ENCODE data around the gene CTLA4.

The CTLA4 gene

GRCh38 chr2:203882551-203882950 is 15.0 kb downstream of the CTLA4 start:
- no peaks in the 10 kb centered on the region for H3K27me3 ChIP-seq
- H3K27ac ChIP-seq = no peak overlapping the region
- no peaks in the 10 kb centered on the region for H3K9me3 ChIP-seq
- H3K4me3 ChIP-seq (ENCODE audit: low read depth in 1 of 2, low read length in 1 of 2) = no peak overlapping the region
- H3K4me1 ChIP-seq (ENCODE audit: control insufficient read depth in 1 of 2, insufficient read depth in 1 of 2, low read depth in 1 of 2, low read length in 1 of 2) = peaks cover 22 to 25% of the 10 kb centered on the region in 2 experiments
- no peak for TF ChIP-seq CTCF (IDR thresholded peaks at IDR 0.05)
- H3K36me3 ChIP-seq = no peaks in the 10 kb centered on the region

- Histone ChIP-seq H3K9me3 (no peaks in the 10 kb centered on the region), H3K36me3 (no peaks in the 10 kb centered on the region), H3K4me3 (ENCODE audit: low read depth in 1 of 2, low read length in 1 of 2) (peak overlapping the region; percentile 1 to 7), H3K27me3 (no peaks in the 10 kb centered on the region), H3K27ac (peak overlapping the region; percentile 76), H3K4me1 (ENCODE audit: control insufficient read depth in 1 of 2, insufficient read depth in 1 of 2, low read depth in 1 of 2, low read length in 1 of 2) (peaks cover 51 to 64% of the 10 kb centered on the region in 2 experiments)
- no peak for TF ChIP-seq CTCF (IDR thresholded peaks at IDR 0.05)
These were observed 19.1 kb downstream of the CTLA4 start for GRCh38 chr2:203886661-203887151.

- H3K36me3 ChIP-seq = no peaks in the 10 kb centered on the region
- H3K27ac ChIP-seq = peak overlapping the region; percentile 76
- H3K27me3 ChIP-seq = no peaks in the 10 kb centered on the region
- peaks cover 58 to 72% of the 10 kb centered on the region in 2 experiments for H3K4me1 ChIP-seq (ENCODE audit: control insufficient read depth in 1 of 2, insufficient read depth in 1 of 2, low read depth in 1 of 2, low read length in 1 of 2)
- no peak overlapping the region for H3K4me3 ChIP-seq (ENCODE audit: low read depth in 1 of 2, low read length in 1 of 2)
- H3K9me3 ChIP-seq = no peaks in the 10 kb centered on the region
- TF ChIP-seq CTCF (IDR thresholded peaks at IDR 0.05) = no peak
These were observed 20.1 kb downstream of the CTLA4 start for GRCh38 chr2:203887677-203888076.

- Histone ChIP-seq H3K9me3 (no peaks in the 10 kb centered on the region), H3K4me1 (ENCODE audit: control insufficient read depth in 1 of 2, insufficient read depth in 1 of 2, low read depth in 1 of 2, low read length in 1 of 2) (peaks cover 58 to 72% of the 10 kb centered on the region in 2 experiments), H3K27ac (no peak overlapping the region), H3K4me3 (ENCODE audit: low read depth in 1 of 2, low read length in 1 of 2) (no peak overlapping the region), H3K27me3 (no peaks in the 10 kb centered on the region), H3K36me3 (no peaks in the 10 kb centered on the region)
- no peak for TF ChIP-seq CTCF (IDR thresholded peaks at IDR 0.05)
These were observed 22.0 kb downstream of the CTLA4 start for GRCh38 chr2:203889542-203889941.

- Histone ChIP-seq H3K4me3 (ENCODE audit: low read depth in 1 of 2, low read length in 1 of 2) (no peak overlapping the region), H3K27me3 (no peaks in the 10 kb centered on the region), H3K9me3 (no peaks in the 10 kb centered on the region), H3K36me3 (no peaks in the 10 kb centered on the region), H3K4me1 (ENCODE audit: control insufficient read depth in 1 of 2, insufficient read depth in 1 of 2, low read depth in 1 of 2, low read length in 1 of 2) (peaks cover 58 to 72% of the 10 kb centered on the region in 2 experiments), H3K27ac (no peak overlapping the region)
- no peak for TF ChIP-seq CTCF (IDR thresholded peaks at IDR 0.05)
These were observed 22.4 kb downstream of the CTLA4 start for GRCh38 chr2:203889944-203890343.

GRCh38 chr2:203890733-203891132 is 23.2 kb downstream of the CTLA4 start:
- Histone ChIP-seq H3K9me3 (no peaks in the 10 kb centered on the region), H3K4me3 (ENCODE audit: low read depth in 1 of 2, low read length in 1 of 2) (no peak overlapping the region), H3K36me3 (no peaks in the 10 kb centered on the region), H3K27me3 (no peaks in the 10 kb centered on the region), H3K27ac (peak overlapping the region; percentile 70), H3K4me1 (ENCODE audit: control insufficient read depth in 1 of 2, insufficient read depth in 1 of 2, low read depth in 1 of 2, low read length in 1 of 2) (peaks cover 54 to 65% of the 10 kb centered on the region in 2 experiments)
- no peak for TF ChIP-seq CTCF (IDR thresholded peaks at IDR 0.05)
